Effector memory CD4-positive, alpha-beta T cell (primary cell): ENCODE data around the gene ID3.
A peak's percentile ranks its signal among the peaks of the same experiment; 100 is the strongest.

Experiments used
- DNase-seq, 3 donors: peaks; one replicate each; pipeline ENCODE4 v3.0.0-alpha.2; 2020
- H3K27ac ChIP-seq: 2 replicates; pipeline ENCODE4 v1.7.0; 2013; ENCODE audit warnings: mild to moderate bottlenecking, low read length, moderate library complexity; ENCODE audit not compliant: insufficient read depth, poor library complexity, severe bottlenecking
- H3K27me3 ChIP-seq: replicated peaks from 2 replicates; pipeline ENCODE4 v1.7.0; 2013; ENCODE audit warnings: mild to moderate bottlenecking, low read length; ENCODE audit not compliant: insufficient read depth, control insufficient read depth, poor library complexity, severe bottlenecking
- H3K36me3 ChIP-seq: 2 replicates; pipeline ENCODE4 v1.7.0; 2013; ENCODE audit warnings: mild to moderate bottlenecking, low read length, moderate library complexity; ENCODE audit not compliant: control insufficient read depth, insufficient read depth
- H3K4me1 ChIP-seq: 2 replicates; pipeline ENCODE4 v1.7.0; 2013; ENCODE audit warnings: low read length, mild to moderate bottlenecking; ENCODE audit not compliant: control insufficient read depth, insufficient read depth, poor library complexity, severe bottlenecking
- H3K4me3 ChIP-seq: 2 replicates; pipeline ENCODE4 v1.7.0; 2013; ENCODE audit warnings: low read length, low read depth, mild to moderate bottlenecking; ENCODE audit not compliant: insufficient read depth, poor library complexity, severe bottlenecking
- H3K9me3 ChIP-seq: 2 replicates; pipeline ENCODE4 v1.7.0; 2013; ENCODE audit warnings: mild to moderate bottlenecking, low read length, moderate library complexity; ENCODE audit not compliant: control insufficient read depth

The ID3 gene

GRCh38 chr1:23527366-23527765 is 31.9 kb downstream of the ID3 start:
- no peaks in the 10 kb centered on the region for H3K27me3 ChIP-seq
- H3K4me3 ChIP-seq, result no peak overlapping the region
- H3K4me1 ChIP-seq, result peaks cover 81% of the 10 kb centered on the region
- H3K27ac ChIP-seq, result peak overlapping the region; percentile 64
- no peaks in the 10 kb centered on the region for H3K36me3 ChIP-seq
- DNase-seq, result no peak
- no peaks in the 10 kb centered on the region for H3K9me3 ChIP-seq

GRCh38 chr1:23526329-23527041 is 32.8 kb downstream of the ID3 start:
- H3K4me3 ChIP-seq, result no peak overlapping the region
- H3K36me3 ChIP-seq, result no peaks in the 10 kb centered on the region
- H3K27me3 ChIP-seq, result no peaks in the 10 kb centered on the region
- H3K9me3 ChIP-seq, result no peaks in the 10 kb centered on the region
- no peak for DNase-seq
- H3K4me1 ChIP-seq, result peaks cover 72% of the 10 kb centered on the region
- H3K27ac ChIP-seq, result peak overlapping the region; percentile 64

GRCh38 chr1:23525558-23526250 is 33.6 kb downstream of the ID3 start:
- Histone ChIP-seq H3K27ac (peak overlapping the region; percentile 64), H3K4me3 (peak overlapping the region; percentile 28), H3K4me1 (peaks cover 67% of the 10 kb centered on the region), H3K36me3 (no peaks in the 10 kb centered on the region), H3K27me3 (no peaks in the 10 kb centered on the region), H3K9me3 (no peaks in the 10 kb centered on the region)
- no peak for DNase-seq

- no peaks in the 10 kb centered on the region for H3K27me3 ChIP-seq
- peak in 2 of 3 donors; percentile 22 to 32 for DNase-seq
- peaks cover 59% of the 10 kb centered on the region for H3K4me1 ChIP-seq
- H3K36me3 ChIP-seq, result no peaks in the 10 kb centered on the region
- peak overlapping the region; percentile 28 for H3K4me3 ChIP-seq
- peak overlapping the region; percentile 64 for H3K27ac ChIP-seq
- no peaks in the 10 kb centered on the region for H3K9me3 ChIP-seq
Measured at GRCh38 chr1:23524716-23525401, 34.4 kb downstream of the ID3 start.

- peak overlapping the region; percentile 64 for H3K27ac ChIP-seq
- H3K36me3 ChIP-seq, result no peaks in the 10 kb centered on the region
- H3K4me1 ChIP-seq, result peaks cover 52% of the 10 kb centered on the region
- no peaks in the 10 kb centered on the region for H3K27me3 ChIP-seq
- peak overlapping the region; percentile 28 for H3K4me3 ChIP-seq
- no peak for DNase-seq
- no peaks in the 10 kb centered on the region for H3K9me3 ChIP-seq
Measured at GRCh38 chr1:23524163-23524562, 35.1 kb downstream of the ID3 start.

- Histone ChIP-seq H3K36me3 (no peaks in the 10 kb centered on the region), H3K9me3 (no peaks in the 10 kb centered on the region), H3K27me3 (no peaks in the 10 kb centered on the region), H3K27ac (no peak overlapping the region), H3K4me1 (peaks cover 36% of the 10 kb centered on the region), H3K4me3 (no peak overlapping the region)
- no peak for DNase-seq
Measured at GRCh38 chr1:23522244-23522982, 36.9 kb downstream of the ID3 start.

GRCh38 chr1:23521588-23521987 is 37.7 kb downstream of the ID3 start:
- H3K27me3 ChIP-seq, result no peaks in the 10 kb centered on the region
- H3K4me3 ChIP-seq, result no peak overlapping the region
- H3K36me3 ChIP-seq, result no peaks in the 10 kb centered on the region
- no peak overlapping the region for H3K27ac ChIP-seq
- peaks cover 28% of the 10 kb centered on the region for H3K4me1 ChIP-seq
- DNase-seq, result no peak
- H3K9me3 ChIP-seq, result no peaks in the 10 kb centered on the region

GRCh38 chr1:23517581-23517980 is 41.7 kb downstream of the ID3 start:
- no peak for DNase-seq
- Histone ChIP-seq H3K4me3 (no peak overlapping the region), H3K9me3 (no peaks in the 10 kb centered on the region), H3K36me3 (peaks cover 5% of the 10 kb centered on the region), H3K27me3 (no peaks in the 10 kb centered on the region), H3K4me1 (no peaks in the 10 kb centered on the region), H3K27ac (no peak overlapping the region)

- no peak overlapping the region for H3K4me3 ChIP-seq
- H3K36me3 ChIP-seq, result peaks cover 5% of the 10 kb centered on the region
- no peaks in the 10 kb centered on the region for H3K9me3 ChIP-seq
- DNase-seq, result no peak
- no peak overlapping the region for H3K27ac ChIP-seq
- no peaks in the 10 kb centered on the region for H3K4me1 ChIP-seq
- no peaks in the 10 kb centered on the region for H3K27me3 ChIP-seq
Measured at GRCh38 chr1:23515905-23516304, 43.4 kb downstream of the ID3 start.
